LNCAP (cell line): Measurements from ENCODE around the gene PIK3CB.
A peak's percentile ranks its signal among the peaks of the same experiment; 100 is the strongest.

ENCODE experiments used
- CTCF ChIP-seq: fragments of 450-650 bp; IDR thresholded peaks from 2 replicates; pipeline ENCODE4 v1.5.1; 2017; ENCODE audit warnings: mild to moderate bottlenecking

Gene PIK3CB

GRCh38 chr3:138845771-138846173, 11.0 kb upstream of the PIK3CB start:
- no peak for TF ChIP-seq CTCF

GRCh38 chr3:138845181-138845601, 10.5 kb upstream of the PIK3CB start:
- no peak for TF ChIP-seq CTCF

GRCh38 chr3:138842483-138843188, 7.9 kb upstream of the PIK3CB start:
- no peak for TF ChIP-seq CTCF

- TF ChIP-seq CTCF: no peak
Observed at GRCh38 chr3:138835397-138835757, 649 bp upstream of the PIK3CB start.

GRCh38 chr3:138833899-138834595, 681 bp downstream of the PIK3CB start:
- TF ChIP-seq CTCF: peak; percentile 35; the same call in 1 of the 2 replicates

- TF ChIP-seq CTCF: no peak
Observed at GRCh38 chr3:138829886-138830510, 4.7 kb downstream of the PIK3CB start.

- no peak for TF ChIP-seq CTCF
Observed at GRCh38 chr3:138829097-138829496, 5.6 kb downstream of the PIK3CB start.
